Panc1 (cell line): ENCODE data around the gene PIPOX.

Experiments
- POLR2AphosphoS5 ChIP-seq: IDR thresholded peaks from 2 replicates; pipeline ENCODE4 v1.6.1; 2012; ENCODE audit warnings: mild to moderate bottlenecking, low read depth, low read length, moderate library complexity
- TF ChIP-seq, protein P1 (sequence below): fragments of 450-650 bp; IDR thresholded peaks from 2 replicates; pipeline ENCODE4 v1.5.1; 2017; ENCODE audit warnings: mild to moderate bottlenecking

DNA sequence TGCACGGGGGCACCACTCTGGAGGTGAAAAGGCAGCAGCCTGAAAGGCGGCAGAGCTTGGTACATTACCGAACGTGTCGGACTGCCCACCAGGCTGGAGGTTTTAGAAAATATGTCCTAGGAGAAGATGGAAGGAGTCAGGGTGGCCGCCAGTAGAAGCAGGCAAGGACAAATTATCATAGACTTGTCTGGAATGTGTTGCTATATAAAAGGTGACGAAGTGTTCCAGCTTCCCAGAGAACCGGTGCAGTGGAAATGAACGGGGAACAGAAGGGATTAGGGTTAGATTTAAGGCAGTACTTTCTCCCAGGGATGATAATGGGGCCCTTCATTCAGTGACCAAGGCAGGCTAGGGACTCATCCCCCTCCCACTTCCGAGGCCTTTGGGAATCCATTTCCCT lies 27.4 kb downstream of the PIPOX start:
- TF ChIP-seq, protein P1, sequence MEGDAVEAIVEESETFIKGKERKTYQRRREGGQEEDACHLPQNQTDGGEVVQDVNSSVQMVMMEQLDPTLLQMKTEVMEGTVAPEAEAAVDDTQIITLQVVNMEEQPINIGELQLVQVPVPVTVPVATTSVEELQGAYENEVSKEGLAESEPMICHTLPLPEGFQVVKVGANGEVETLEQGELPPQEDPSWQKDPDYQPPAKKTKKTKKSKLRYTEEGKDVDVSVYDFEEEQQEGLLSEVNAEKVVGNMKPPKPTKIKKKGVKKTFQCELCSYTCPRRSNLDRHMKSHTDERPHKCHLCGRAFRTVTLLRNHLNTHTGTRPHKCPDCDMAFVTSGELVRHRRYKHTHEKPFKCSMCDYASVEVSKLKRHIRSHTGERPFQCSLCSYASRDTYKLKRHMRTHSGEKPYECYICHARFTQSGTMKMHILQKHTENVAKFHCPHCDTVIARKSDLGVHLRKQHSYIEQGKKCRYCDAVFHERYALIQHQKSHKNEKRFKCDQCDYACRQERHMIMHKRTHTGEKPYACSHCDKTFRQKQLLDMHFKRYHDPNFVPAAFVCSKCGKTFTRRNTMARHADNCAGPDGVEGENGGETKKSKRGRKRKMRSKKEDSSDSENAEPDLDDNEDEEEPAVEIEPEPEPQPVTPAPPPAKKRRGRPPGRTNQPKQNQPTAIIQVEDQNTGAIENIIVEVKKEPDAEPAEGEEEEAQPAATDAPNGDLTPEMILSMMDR = no peak
- TF ChIP-seq POLR2AphosphoS5 = no peak; the same call in 1 of the 2 replicates
